GM12872 (cell line): ENCODE results near the gene PUM1.

ENCODE experiments used
- CTCF ChIP-seq: IDR thresholded peaks from 3 replicates; pipeline ENCODE4 v1.5.1; 2011; ENCODE audit warnings: low read depth, mild to moderate bottlenecking, low read length, moderate library complexity; ENCODE audit not compliant: insufficient read depth

PUM1 gene

GRCh38 chr1:30905403-30905802 is 160.1 kb downstream of the PUM1 start:
- no peak for TF ChIP-seq CTCF

GRCh38 chr1:30904962-30905335 is 160.6 kb downstream of the PUM1 start:
- TF ChIP-seq CTCF: no peak

GRCh38 chr1:30904191-30904961 is 161.1 kb downstream of the PUM1 start:
- TF ChIP-seq CTCF: no peak

- TF ChIP-seq CTCF: 0 out of 3 replicates have a peak, but pooled peaks have one; percentile 12
Observed at GRCh38 chr1:30903343-30904034, 162.0 kb downstream of the PUM1 start.

- no peak for TF ChIP-seq CTCF
Observed at GRCh38 chr1:30902593-30903290, 162.8 kb downstream of the PUM1 start.

GRCh38 chr1:30901798-30902581 is 163.5 kb downstream of the PUM1 start:
- no peak for TF ChIP-seq CTCF
